Measurements from ENCODE around the gene AFG1L. TPM values are rescaled to one million over a fixed set of nuclear protein-coding genes. Genes with fewer than 3 reads are reported as not detected.
"Not testable (repeated sequence)": the region's sequence is repeated elsewhere in the genome, so short reads cannot be mapped to it uniquely, and the experiment has no call there.

The AFG1L gene
- total RNA-seq, 1 donor from 2014 or later = 3.7 TPM

GRCh38 chr6:108448481-108448880, 153.6 kb downstream of the AFG1L start:
- intact Hi-C loops (cut with DNase I) = no loop called here
- Histone ChIP-seq H3K4me1 (peaks cover 13% of the 10 kb centered on the region), H3K9me3 (no peaks in the 10 kb centered on the region), H3K27me3 (no peaks in the 10 kb centered on the region), H3K36me3 (no peaks in the 10 kb centered on the region), H3K27ac (no peak overlapping the region), H3K4me3 (no peak overlapping the region)
- TF ChIP-seq, protein P1, sequence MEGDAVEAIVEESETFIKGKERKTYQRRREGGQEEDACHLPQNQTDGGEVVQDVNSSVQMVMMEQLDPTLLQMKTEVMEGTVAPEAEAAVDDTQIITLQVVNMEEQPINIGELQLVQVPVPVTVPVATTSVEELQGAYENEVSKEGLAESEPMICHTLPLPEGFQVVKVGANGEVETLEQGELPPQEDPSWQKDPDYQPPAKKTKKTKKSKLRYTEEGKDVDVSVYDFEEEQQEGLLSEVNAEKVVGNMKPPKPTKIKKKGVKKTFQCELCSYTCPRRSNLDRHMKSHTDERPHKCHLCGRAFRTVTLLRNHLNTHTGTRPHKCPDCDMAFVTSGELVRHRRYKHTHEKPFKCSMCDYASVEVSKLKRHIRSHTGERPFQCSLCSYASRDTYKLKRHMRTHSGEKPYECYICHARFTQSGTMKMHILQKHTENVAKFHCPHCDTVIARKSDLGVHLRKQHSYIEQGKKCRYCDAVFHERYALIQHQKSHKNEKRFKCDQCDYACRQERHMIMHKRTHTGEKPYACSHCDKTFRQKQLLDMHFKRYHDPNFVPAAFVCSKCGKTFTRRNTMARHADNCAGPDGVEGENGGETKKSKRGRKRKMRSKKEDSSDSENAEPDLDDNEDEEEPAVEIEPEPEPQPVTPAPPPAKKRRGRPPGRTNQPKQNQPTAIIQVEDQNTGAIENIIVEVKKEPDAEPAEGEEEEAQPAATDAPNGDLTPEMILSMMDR (IDR thresholded peaks at IDR 0.05) = no peak
- TF ChIP-seq POLR2A (IDR thresholded peaks at IDR 0.05) (no peak), POLR2AphosphoS5 (IDR thresholded peaks at IDR 0.05; ENCODE audit: insufficient read depth in 1 of 2, low read depth in 1 of 2) (no peak)
- DNase-seq (ENCODE audit: extremely low spot score in 2 of 2) = no peak

DNA sequence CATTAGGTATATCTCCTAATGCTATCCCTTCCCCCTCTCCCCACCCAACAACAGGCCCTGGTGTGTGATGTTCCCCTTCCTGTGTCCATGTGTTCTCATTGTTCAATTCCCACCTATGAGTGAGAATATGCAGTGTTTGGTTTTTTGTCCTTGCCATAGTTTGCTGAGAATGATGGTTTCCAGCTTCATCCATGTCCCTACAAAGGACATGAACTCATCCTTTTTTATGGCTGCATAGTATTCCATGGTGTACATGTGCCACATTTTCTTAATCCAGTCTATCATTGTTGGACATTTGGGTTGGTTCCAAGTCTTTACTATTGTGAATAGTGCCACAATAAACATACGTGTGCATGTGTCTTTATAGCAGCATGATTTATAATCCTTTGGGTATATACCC, 154.9 kb downstream of the AFG1L start:
- H3K36me3 ChIP-seq; intact Hi-C loops (cut with DNase I): not testable (repeated sequence)

GRCh38 chr6:108451816-108452215, 157.0 kb downstream of the AFG1L start:
- H3K4me3 ChIP-seq = no peak overlapping the region
- intact Hi-C loops (cut with DNase I) = no loop called here
- no peak for DNase-seq (ENCODE audit: extremely low spot score in 2 of 2)
- no peaks in the 10 kb centered on the region for H3K9me3 ChIP-seq
- H3K4me1 ChIP-seq = peaks cover 13% of the 10 kb centered on the region
- TF ChIP-seq POLR2A (IDR thresholded peaks at IDR 0.05) = no peak
- TF ChIP-seq POLR2AphosphoS5 (IDR thresholded peaks at IDR 0.05; ENCODE audit: insufficient read depth in 1 of 2, low read depth in 1 of 2) = no peak
- TF ChIP-seq, protein P1 (IDR thresholded peaks at IDR 0.05) = no peak
- H3K27me3 ChIP-seq = no peaks in the 10 kb centered on the region
- H3K36me3 ChIP-seq = no peaks in the 10 kb centered on the region
- no peak overlapping the region for H3K27ac ChIP-seq

More for the DNA sequence above, 154.9 kb downstream of the AFG1L start:
- H3K9me3 ChIP-seq; H3K27me3 ChIP-seq; H3K27ac ChIP-seq; DNase-seq (ENCODE audit: extremely low spot score in 2 of 2); H3K4me3 ChIP-seq: not testable (repeated sequence)
- H3K4me1 ChIP-seq = peaks cover 13% of the 10 kb centered on the region

DNA sequence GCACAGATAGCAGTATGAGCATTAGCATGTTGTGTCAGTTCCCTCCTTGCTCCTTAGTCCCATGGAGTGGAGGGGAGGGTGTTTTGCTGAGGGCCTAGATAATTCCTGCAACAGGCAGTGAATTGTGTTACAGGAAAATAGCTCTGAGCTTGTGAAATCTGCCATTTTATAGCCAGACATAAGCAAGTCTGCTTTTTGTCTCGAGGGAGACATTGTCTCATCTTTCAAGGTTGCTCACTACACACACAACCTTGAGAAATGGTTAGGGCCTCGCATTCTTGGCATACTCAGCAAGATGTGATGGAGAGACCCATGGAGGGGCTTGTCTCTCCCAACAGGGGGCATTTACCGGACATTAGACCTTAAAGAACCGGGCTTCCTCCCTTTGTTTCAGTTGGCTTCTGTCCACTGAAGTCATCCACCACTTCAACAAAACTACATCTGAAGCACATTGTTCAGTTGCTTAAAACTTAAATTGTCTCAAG, 157.9 kb downstream of the AFG1L start:
- TF ChIP-seq POLR2AphosphoS5 (IDR thresholded peaks at IDR 0.05; ENCODE audit: insufficient read depth in 1 of 2, low read depth in 1 of 2) = no peak
- TF ChIP-seq, protein P1 (IDR thresholded peaks at IDR 0.05) = no peak
- TF ChIP-seq POLR2A (IDR thresholded peaks at IDR 0.05) = no peak
- Histone ChIP-seq H3K4me1 (peaks cover 13% of the 10 kb centered on the region), H3K27me3 (no peaks in the 10 kb centered on the region), H3K9me3 (no peaks in the 10 kb centered on the region), H3K27ac (no peak overlapping the region), H3K4me3 (no peak overlapping the region), H3K36me3 (no peaks in the 10 kb centered on the region)
- intact Hi-C loops (cut with DNase I) = no loop called here
- no peak for DNase-seq (ENCODE audit: extremely low spot score in 2 of 2)

GRCh38 chr6:108453601-108454185, 158.8 kb downstream of the AFG1L start:
- H3K27me3 ChIP-seq = no peaks in the 10 kb centered on the region
- no peak for TF ChIP-seq POLR2AphosphoS5 (IDR thresholded peaks at IDR 0.05; ENCODE audit: insufficient read depth in 1 of 2, low read depth in 1 of 2)
- H3K27ac ChIP-seq = no peak overlapping the region
- no peak overlapping the region for H3K4me3 ChIP-seq
- DNase-seq (ENCODE audit: extremely low spot score in 2 of 2) = no peak
- no peaks in the 10 kb centered on the region for H3K9me3 ChIP-seq
- intact Hi-C loops (cut with DNase I) = no loop called here
- H3K4me1 ChIP-seq = peaks cover 13% of the 10 kb centered on the region
- no peaks in the 10 kb centered on the region for H3K36me3 ChIP-seq

GRCh38 chr6:108454356-108454755, 159.5 kb downstream of the AFG1L start:
- Histone ChIP-seq H3K27ac (no peak overlapping the region), H3K4me3 (no peak overlapping the region), H3K4me1 (peaks cover 13% of the 10 kb centered on the region), H3K36me3 (no peaks in the 10 kb centered on the region), H3K9me3 (no peaks in the 10 kb centered on the region), H3K27me3 (no peaks in the 10 kb centered on the region)
- intact Hi-C loops (cut with DNase I) = no loop called here
- no peak for TF ChIP-seq POLR2A (IDR thresholded peaks at IDR 0.05)
- TF ChIP-seq, protein P1 (IDR thresholded peaks at IDR 0.05) = no peak
- TF ChIP-seq POLR2AphosphoS5 (IDR thresholded peaks at IDR 0.05; ENCODE audit: insufficient read depth in 1 of 2, low read depth in 1 of 2) = no peak
- DNase-seq (ENCODE audit: extremely low spot score in 2 of 2) = no peak
